Measurements from ENCODE around the gene MTMR4.
"Not testable (repeated sequence)": the region's sequence is repeated elsewhere in the genome, so short reads cannot be mapped to it uniquely, and the experiment has no call there.

MTMR4 gene

DNA sequence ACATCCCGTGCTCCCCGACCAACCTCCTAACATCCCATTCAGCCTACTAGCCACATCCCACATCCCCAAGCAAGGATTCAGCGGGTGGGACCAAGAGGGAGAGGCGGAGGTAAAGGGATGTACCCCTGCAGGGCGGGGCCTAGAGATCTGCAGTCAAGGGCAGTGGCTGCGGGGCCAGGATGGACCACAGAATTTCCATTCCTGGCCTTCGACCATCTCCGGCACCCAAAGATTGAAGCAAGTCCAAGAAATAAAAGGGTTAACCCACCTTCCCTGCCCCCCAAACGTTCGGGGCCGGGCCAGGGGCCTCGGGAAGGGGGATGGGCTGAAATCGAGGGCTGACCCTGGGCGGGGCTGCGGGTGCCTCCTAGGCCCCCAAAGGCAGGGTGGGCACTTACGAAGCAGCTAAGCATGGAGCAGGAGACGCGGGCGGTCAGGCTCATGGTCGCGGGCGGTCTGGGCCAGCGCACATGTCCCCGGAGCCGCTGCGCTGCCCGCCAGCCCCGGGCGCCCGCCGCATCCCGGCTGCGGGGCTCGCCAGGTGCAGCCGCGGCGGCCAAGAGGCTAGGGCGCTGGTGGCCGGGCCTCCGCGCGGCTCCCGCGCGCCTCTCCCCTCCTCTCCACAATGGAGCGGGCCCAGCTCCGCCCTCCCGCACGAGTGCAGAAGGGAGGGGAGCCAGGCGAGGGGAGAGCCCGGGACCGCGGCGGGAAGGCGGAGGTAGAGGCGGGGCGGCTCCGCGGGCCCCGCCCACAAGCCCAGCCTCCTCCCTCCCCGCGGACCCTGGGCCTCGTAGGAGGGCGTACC, at the start of gene MTMR4:
Gene MTMR4 (minus strand): TSS at position 674 of the 805 bp plus-strand sequence. CDS start 231 bp downstream, at position 443.
- in situ Hi-C loops (cut with MboI; ENCODE audit: low pct_unique_long_range_greater_than_20kb, low sequenced_read_pairs), result no loop called here
- peak; percentile 79 for DNase-seq

DNA sequence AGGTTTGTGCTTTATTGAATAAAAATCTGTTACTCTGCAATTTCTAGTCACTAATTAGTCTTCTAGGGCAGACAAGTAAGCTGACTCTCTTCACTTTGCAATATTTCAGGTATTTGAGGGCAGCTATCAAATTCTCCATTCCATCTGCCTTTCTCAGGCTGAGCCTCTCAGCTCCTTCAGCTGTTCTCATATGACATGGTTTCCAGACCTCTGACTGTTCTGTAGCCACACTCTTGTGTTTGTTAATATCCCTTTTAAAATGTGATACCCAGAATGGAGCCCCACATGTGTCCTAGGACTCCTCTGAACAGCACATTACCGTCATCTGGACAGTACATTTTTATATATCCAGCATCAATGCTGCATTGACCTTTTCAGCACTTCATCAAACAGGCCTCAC, 46.1 kb upstream of the MTMR4 start:
- DNase-seq, result no peak
- in situ Hi-C loops (cut with MboI; ENCODE audit: low pct_unique_long_range_greater_than_20kb, low sequenced_read_pairs), result no loop called here

DNA sequence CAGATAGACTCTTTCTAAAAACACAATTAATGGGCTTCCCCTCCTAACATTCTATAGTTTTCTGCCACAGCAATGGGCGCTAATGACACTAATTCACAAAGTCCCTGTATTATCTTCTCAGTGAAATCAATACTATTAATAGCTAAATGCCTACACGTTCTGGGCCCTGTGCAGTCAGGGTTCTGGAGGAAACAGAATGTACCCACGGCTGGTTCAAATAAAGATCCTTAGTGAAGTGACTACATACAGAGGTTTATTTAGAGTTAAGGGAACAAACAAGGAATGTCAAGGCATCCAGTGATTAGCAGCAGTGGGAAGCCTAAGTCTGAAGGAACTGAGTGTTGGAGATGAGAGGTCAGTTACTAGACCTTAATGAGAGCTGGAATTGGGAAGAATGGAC, 43.5 kb upstream of the MTMR4 start:
- DNase-seq, result no peak
- in situ Hi-C loops (cut with MboI; ENCODE audit: low pct_unique_long_range_greater_than_20kb, low sequenced_read_pairs), result no loop called here

DNA sequence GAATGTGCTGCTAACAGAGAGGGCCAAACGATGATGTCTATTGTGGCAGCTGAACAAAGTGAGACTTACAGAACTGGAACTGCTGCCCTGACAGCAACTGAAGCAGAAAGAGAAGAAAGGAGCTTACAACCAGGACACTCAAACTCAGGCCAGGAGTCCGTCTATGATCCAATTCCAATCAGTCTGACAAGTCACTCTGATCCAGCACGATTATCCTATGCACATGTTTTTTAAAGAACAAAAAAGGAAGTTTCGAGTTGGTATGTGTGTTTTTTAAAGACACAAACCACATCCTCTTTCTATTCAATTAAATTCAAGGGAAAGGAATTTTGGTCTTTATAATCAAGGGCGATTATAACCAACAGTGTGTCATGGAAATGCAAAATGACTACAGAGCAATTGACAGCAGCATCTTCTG, 42.4 kb upstream of the MTMR4 start:
- DNase-seq, result peak; percentile 84
- in situ Hi-C loops (cut with MboI; ENCODE audit: low pct_unique_long_range_greater_than_20kb, low sequenced_read_pairs), result no loop called here

DNA sequence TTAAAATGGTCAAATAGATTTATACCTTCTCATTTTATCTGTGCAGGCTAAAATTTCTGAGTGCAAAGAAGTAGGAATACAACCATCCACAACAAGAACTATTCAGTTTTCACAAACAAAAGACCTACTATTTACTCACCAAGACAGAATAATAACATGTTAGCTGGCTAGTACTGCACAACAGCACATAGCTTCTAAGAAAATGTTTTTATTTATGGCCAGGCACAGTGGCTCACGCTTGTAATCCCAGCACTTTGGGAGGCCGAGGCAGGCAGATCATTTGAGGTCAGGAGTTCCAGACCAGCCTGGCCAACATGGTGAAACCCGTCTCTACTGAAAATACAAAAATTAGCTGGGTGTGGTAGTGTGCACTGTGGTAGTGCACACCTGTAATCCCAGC, 40.7 kb upstream of the MTMR4 start:
- in situ Hi-C loops (cut with MboI; ENCODE audit: low pct_unique_long_range_greater_than_20kb, low sequenced_read_pairs); DNase-seq: not testable (repeated sequence)

DNA sequence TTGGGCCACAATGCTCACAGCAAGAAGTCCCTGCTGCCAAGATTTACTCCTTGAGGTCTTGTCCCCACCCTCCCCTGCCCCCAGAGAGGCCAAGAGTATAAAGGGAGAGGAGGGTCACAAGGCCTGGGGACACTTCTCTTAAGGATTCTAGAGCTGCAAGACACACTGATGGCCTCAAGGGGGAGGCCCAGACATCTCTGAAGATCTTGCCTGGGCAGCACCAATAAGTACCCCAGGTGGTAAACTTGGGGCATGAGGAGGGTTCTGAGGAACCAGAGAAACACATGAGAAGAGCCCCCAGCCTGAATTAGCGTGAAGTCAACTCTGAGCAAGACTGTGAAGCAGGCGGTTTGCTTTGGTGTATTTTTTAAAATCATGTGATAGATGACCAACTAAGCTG, 26.8 kb upstream of the MTMR4 start:
- in situ Hi-C loops (cut with MboI; ENCODE audit: low pct_unique_long_range_greater_than_20kb, low sequenced_read_pairs), result loop anchor here (25.0 kb wide), 1 partner anchor 471 kb away; no protein-coding TSS in a partner anchor
- DNase-seq, result peak; percentile 30

DNA sequence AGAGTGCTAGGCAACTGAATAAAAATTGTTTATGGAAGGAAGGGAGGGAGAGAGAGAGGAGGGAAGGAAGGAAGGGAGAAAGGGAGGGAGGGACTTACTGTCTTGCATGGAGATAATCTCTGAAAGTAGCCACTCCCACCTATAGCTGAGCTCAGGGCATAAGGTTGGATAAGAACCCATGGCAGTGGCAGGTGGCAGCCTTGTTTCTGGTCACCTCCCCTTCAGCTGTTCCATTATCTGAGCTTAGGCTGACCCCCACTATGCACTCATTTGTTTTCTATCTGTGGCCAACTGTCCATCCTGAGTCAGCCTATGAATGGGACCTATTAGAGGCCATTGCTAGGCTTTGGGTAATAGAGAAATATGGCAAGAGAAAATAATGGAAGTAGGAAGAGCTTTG, 25.3 kb upstream of the MTMR4 start:
- in situ Hi-C loops (cut with MboI; ENCODE audit: low pct_unique_long_range_greater_than_20kb, low sequenced_read_pairs), result loop anchor here (25.0 kb wide), 1 partner anchor 473 kb away; no protein-coding TSS in a partner anchor
- peak; percentile 6 for DNase-seq

DNA sequence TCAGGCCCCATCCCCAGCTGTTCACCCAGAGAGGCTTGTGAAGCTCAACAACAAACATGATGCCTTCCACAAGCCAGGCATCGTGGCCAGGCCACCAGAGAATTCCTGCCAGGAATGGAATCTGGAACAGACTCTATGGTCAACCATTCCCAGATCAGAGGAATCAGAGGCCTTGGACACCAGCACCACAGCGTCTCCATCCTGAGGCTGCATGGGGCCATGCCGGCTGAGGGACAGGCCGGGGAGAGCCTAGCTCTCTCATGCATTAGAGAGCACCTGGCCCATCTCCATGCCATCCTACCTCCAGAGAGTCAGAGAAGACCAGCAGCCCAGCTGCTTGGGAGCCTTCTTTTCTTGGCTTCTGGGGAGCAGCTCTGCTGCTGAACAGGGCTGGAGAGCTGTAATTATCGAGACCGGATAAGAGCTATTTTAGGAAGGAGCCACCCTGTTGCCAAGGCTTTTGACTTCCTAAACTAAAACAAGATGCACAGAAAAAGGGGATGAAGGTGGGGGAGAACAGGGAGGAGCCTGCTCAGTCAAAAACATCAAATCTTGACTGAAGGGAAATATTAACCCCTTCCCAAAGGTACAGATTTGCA, 24.5 kb upstream of the MTMR4 start:
- DNase-seq, result peak; percentile 63
- in situ Hi-C loops (cut with MboI; ENCODE audit: low pct_unique_long_range_greater_than_20kb, low sequenced_read_pairs), result loop anchor here (25.0 kb wide), 1 partner anchor 473 kb away; no protein-coding TSS in a partner anchor

DNA sequence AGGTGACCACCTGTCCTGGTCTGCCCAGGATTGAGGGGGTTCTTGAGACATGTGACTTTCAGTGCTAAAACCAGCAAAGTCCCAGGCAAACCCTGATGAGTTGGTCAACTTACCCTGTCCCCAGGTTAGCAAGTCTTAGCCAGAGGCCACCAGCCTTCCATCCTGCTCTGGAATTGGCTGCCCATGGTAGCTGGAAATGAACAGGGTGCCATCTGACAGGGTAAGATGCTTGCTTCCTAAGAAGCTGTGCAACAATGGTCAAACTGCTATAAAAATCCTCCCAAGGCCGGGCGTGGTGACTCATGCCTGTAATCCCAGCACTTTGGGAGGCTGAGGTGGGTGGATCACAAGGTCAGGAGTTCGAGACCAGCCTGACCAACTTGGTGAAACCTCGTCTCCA, 22.8 kb upstream of the MTMR4 start:
- in situ Hi-C loops (cut with MboI; ENCODE audit: low pct_unique_long_range_greater_than_20kb, low sequenced_read_pairs), result loop anchor here (25.0 kb wide), 1 partner anchor 475 kb away; no protein-coding TSS in a partner anchor
- no peak for DNase-seq

DNA sequence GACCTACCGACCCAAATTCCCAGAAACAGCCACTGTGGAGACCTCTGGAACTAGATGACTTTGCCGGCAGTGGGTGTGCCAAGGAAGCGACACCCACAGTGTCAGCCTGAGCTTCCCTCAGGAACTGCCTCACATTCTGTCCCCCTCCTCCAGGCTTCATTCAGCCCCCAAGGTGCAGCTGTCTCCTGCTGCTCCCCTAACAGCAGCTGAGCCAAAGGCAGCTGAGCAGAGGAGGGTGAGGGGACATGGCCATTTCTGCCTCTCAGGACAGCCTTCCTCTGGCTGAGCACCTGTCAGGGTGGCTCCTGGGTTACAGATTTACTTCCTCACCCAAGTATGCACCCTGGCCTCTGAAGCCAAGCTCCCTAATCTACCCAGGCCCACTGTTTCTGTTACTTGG, 22.1 kb upstream of the MTMR4 start:
- no peak for DNase-seq
- in situ Hi-C loops (cut with MboI; ENCODE audit: low pct_unique_long_range_greater_than_20kb, low sequenced_read_pairs), result loop anchor here (25.0 kb wide), 1 partner anchor 476 kb away; no protein-coding TSS in a partner anchor

DNA sequence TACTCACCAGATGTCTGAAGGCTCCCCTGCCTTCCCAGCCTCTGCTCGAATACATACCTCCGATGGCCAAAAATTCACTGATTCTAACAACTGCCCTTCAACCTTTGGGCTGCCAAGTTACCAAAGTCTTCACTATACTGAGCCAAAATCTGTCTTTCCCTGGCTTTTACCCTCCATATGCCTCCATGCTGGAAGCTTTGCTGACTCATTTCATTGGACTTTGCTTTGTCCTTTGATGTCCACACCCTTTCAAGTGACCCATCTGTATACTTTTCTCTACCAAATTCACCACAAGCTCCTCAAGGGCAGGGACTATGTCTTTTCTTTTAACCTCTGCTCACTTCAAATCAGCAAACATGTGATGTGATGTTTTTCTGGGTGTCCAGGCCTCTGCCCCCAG, 21.0 kb upstream of the MTMR4 start:
- DNase-seq, result no peak
- in situ Hi-C loops (cut with MboI; ENCODE audit: low pct_unique_long_range_greater_than_20kb, low sequenced_read_pairs), result loop anchor here (25.0 kb wide), 1 partner anchor 477 kb away; no protein-coding TSS in a partner anchor

DNA sequence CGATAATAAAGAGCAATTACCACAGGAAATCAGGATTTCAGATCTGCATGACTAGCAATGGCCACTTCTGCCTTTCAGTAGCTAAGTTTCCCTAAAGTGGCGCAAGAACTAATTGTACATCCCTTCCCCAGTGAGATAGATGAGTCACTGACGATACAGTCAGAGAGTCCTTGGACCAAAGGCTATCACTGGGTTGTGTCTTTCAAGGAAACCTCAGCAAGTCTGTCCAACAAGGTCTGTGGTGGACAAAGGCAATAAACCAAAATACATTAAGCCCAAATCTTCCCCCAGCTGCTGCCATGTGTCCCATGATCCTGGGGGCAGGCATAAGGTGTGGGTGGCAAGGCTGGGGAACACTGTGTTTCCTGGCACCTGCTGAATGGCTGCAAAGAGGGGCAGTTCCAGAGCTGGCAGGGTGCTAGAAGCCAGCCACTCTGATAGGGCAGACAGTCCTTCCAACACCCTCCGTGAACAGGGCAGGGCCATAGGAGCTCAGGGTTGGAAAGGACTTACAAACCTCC, 20.5 kb upstream of the MTMR4 start:
- DNase-seq, result peak; percentile 19
- in situ Hi-C loops (cut with MboI; ENCODE audit: low pct_unique_long_range_greater_than_20kb, low sequenced_read_pairs), result loop anchor here (25.0 kb wide), 1 partner anchor 477 kb away; no protein-coding TSS in a partner anchor

DNA sequence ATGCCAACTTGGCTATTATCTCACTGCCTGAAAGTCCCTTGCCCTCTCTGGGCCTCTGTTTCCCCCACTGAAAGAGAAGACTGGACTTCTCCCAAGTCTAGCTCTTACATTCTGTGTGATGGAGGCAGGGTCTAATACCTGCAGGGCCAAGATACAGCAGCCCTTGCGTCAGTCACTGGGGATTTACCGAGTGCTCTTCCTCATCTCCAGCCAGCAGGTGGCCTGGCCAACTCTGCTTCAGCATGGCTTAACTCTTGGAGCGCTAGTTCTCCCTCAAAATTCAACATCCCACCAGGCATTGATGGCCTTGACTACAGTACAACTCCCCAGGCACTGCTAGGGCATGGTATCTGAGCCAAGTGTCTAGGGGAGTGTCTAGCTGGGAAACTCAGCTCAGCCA, 19.9 kb upstream of the MTMR4 start:
- no peak for DNase-seq
- in situ Hi-C loops (cut with MboI; ENCODE audit: low pct_unique_long_range_greater_than_20kb, low sequenced_read_pairs), result loop anchor here (25.0 kb wide), 1 partner anchor 478 kb away; no protein-coding TSS in a partner anchor

DNA sequence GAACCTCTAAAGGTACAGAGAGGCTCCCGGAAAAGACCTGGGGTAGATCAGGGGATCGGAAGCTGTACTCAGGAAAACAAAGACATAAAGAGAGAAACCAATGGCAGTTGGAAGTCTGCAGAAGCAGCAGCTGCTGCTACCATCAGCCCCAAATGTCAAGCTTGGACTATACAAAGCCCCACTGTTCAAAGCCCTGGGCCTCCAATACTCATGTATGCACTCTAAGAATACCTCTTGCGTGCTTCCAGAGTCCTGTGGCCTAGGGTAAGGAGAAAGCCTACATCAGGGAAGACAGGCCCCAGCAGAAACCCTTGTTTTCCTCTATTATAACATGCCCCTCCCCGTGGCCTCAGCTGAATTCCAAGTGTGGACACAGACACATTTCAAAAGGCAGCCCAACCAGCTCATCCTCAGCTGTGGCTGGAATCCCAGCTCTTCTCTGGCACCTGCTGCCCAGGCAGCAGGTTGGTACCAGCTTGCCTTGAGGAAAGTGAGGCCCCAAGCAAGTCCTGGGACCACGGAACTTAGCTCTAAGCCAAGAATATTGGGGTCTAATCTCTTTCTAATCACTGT, 19.3 kb upstream of the MTMR4 start:
- DNase-seq, result no peak
- in situ Hi-C loops (cut with MboI; ENCODE audit: low pct_unique_long_range_greater_than_20kb, low sequenced_read_pairs), result loop anchor here (25.0 kb wide), 1 partner anchor 479 kb away; no protein-coding TSS in a partner anchor

DNA sequence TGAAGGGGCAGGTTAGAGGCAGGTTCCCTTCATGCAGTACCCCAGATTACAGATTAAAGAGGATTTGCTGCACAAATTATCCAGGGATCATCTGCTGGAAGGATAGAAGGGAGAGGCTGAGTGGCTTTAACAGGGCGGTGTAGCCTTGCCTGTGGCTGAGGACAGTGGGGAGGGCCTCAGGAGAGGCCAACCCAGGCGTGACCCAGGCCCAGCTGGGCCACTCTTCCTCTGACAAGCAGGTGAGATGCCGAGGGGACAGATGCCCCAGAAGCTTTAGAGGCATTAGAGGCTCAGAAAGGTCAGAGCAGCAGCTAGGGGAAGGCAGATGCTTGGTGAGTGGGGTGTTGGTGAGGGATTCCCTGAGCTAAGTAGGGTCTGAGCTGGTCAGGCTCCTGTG, 18.1 kb upstream of the MTMR4 start:
- in situ Hi-C loops (cut with MboI; ENCODE audit: low pct_unique_long_range_greater_than_20kb, low sequenced_read_pairs), result loop anchor here (25.0 kb wide), 1 partner anchor 480 kb away; no protein-coding TSS in a partner anchor
- DNase-seq, result no peak

DNA sequence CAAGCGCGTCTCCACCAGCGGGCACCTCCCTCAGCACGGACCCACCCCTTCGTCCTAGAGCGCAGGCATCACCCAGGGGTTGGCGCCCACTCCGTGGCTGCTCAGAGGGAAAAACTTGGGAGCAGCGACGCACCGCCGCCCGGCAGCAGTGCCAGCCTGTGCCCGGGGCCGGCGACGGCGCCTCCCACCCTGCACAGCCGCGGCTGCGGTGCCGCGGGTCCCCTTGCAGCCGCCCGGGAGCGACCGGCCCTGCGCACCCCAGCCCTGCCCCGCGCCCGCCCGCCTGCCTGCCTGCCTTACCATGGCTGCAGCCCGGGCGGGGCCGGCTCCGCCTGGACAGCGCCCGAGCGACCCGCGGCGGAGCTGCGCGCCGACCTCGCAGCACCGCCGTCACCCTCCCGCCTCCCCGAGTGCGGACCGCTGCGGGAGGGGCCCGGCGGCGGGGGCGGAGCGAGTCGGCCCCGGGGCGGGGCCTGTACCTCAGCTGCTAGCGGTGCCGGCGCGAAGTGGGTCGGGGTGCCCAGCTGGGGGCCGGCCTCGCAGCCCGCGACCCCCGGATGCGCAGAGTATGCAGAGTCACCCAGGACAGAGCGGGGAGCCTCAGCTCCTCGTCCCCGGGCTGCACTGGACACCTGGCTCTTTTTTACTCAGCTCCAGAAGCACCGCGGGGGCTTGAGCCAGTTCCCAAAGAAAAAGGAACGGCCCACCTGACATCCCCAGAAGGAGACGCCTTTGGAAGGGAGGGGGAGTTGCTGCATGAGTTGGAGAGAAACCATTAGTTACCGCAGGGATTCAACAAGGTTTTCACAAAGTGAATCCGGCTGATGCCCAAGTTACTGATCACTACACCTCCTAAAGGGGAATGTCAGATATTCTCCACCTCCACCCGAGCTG, 17.5 kb upstream of the MTMR4 start:
- in situ Hi-C loops (cut with MboI; ENCODE audit: low pct_unique_long_range_greater_than_20kb, low sequenced_read_pairs), result loop anchor here (25.0 kb wide), 1 partner anchor 480 kb away; no protein-coding TSS in a partner anchor
- DNase-seq, result peak; percentile 30

DNA sequence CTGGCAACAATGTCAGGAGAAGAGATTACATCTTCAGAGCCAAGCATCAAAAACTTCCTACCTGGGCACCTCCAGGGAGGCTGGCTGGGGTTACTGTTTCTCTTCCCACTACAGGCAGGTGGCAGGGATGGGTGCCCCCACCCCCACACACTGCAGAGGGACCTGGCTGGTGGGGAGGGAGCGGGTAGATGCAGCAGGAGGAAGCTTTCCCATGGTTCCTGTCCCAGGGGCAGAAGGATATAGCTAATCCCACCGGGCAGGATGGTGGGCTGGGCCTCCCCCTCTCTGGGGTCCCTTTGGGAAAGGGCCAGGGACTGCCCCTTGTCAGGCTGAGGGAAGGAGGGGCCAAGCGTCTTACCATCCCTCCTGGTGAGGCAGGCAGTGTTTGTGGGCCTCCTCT, 16.7 kb upstream of the MTMR4 start:
- DNase-seq, result no peak
- in situ Hi-C loops (cut with MboI; ENCODE audit: low pct_unique_long_range_greater_than_20kb, low sequenced_read_pairs), result loop anchor here (25.0 kb wide), 1 partner anchor 481 kb away; no protein-coding TSS in a partner anchor

DNA sequence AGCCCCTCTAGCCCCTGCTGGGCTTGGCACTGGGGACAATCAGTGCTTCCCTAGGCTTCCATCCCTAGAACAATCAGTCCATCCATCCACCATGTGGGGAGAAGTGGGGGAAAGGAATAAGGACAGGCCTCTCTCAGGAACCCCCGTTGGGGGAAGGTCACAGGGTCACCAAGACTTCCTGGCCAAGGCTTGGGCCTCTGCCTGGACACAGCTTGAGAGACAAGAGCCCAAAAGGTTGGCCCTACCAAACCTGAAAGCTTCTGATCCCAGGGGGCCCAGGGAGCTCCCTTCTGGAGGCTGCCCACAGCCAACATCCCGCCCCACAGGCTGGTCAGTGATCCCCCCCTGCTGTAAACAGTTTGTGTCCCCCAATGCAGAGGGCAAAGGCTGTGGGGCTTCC, 16.2 kb upstream of the MTMR4 start:
- no peak for DNase-seq
- in situ Hi-C loops (cut with MboI; ENCODE audit: low pct_unique_long_range_greater_than_20kb, low sequenced_read_pairs), result loop anchor here (25.0 kb wide), 1 partner anchor 482 kb away; no protein-coding TSS in a partner anchor

Measured in KBM-7 (cell line).